Measurements from ENCODE around the gene SPOUT1.
"Not testable (repeated sequence)": the region's sequence is repeated elsewhere in the genome, so short reads cannot be mapped to it uniquely, and the experiment has no call there.

SPOUT1 gene

GRCh38 chr9:128860937-128861336, 31.3 kb upstream of the SPOUT1 start:
- TF ChIP-seq, protein P1, sequence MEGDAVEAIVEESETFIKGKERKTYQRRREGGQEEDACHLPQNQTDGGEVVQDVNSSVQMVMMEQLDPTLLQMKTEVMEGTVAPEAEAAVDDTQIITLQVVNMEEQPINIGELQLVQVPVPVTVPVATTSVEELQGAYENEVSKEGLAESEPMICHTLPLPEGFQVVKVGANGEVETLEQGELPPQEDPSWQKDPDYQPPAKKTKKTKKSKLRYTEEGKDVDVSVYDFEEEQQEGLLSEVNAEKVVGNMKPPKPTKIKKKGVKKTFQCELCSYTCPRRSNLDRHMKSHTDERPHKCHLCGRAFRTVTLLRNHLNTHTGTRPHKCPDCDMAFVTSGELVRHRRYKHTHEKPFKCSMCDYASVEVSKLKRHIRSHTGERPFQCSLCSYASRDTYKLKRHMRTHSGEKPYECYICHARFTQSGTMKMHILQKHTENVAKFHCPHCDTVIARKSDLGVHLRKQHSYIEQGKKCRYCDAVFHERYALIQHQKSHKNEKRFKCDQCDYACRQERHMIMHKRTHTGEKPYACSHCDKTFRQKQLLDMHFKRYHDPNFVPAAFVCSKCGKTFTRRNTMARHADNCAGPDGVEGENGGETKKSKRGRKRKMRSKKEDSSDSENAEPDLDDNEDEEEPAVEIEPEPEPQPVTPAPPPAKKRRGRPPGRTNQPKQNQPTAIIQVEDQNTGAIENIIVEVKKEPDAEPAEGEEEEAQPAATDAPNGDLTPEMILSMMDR (IDR thresholded peaks at IDR 0.05; ENCODE audit: extremely low read depth, insufficient read depth, missing control alignments) = no peak
- DNase-seq (ENCODE audit: low spot score) = no peak
- in situ Hi-C loops (cut with MboI; ENCODE audit: low pct_unique_long_range_greater_than_20kb, low sequenced_read_pairs, unreplicated experiment) = no loop called here

- DNase-seq (ENCODE audit: low spot score); in situ Hi-C loops (cut with MboI; ENCODE audit: low pct_unique_long_range_greater_than_20kb, low sequenced_read_pairs, unreplicated experiment): not testable (repeated sequence)
These were observed 28.9 kb upstream of the SPOUT1 start for GRCh38 chr9:128858476-128858875.

DNA sequence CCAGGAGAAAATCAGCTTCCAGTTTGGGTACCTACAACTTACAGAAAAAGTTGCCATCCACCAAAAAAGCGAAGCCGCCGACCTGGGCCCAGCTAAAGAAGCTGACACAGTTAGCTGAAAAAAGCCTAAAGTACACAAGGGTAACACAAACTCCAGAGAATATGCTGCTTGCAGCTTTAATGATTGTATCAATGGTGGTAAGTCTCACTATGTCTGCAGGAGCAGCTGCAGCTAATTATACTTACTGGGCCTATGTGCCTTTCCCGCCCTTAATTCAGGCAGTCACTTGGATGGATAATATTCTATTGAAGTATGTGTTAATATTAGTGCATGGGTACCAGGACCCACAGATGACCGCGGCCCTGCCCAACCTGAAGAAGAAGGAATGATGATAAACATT, 24.9 kb upstream of the SPOUT1 start:
- DNase-seq (ENCODE audit: low spot score); in situ Hi-C loops (cut with MboI; ENCODE audit: low pct_unique_long_range_greater_than_20kb, low sequenced_read_pairs, unreplicated experiment): not testable (repeated sequence)

- in situ Hi-C loops (cut with MboI; ENCODE audit: low pct_unique_long_range_greater_than_20kb, low sequenced_read_pairs, unreplicated experiment); DNase-seq (ENCODE audit: low spot score): not testable (repeated sequence)
These were observed 23.1 kb upstream of the SPOUT1 start for GRCh38 chr9:128852646-128853045.

- DNase-seq (ENCODE audit: low spot score); in situ Hi-C loops (cut with MboI; ENCODE audit: low pct_unique_long_range_greater_than_20kb, low sequenced_read_pairs, unreplicated experiment): not testable (repeated sequence)
- TF ChIP-seq, protein P1 (IDR thresholded peaks at IDR 0.05; ENCODE audit: extremely low read depth, insufficient read depth, missing control alignments) = peak; percentile 15
These were observed 22.4 kb upstream of the SPOUT1 start for GRCh38 chr9:128851779-128852600.

- DNase-seq (ENCODE audit: low spot score); in situ Hi-C loops (cut with MboI; ENCODE audit: low pct_unique_long_range_greater_than_20kb, low sequenced_read_pairs, unreplicated experiment): not testable (repeated sequence)
These were observed 21.4 kb upstream of the SPOUT1 start for GRCh38 chr9:128851024-128851423.

DNA sequence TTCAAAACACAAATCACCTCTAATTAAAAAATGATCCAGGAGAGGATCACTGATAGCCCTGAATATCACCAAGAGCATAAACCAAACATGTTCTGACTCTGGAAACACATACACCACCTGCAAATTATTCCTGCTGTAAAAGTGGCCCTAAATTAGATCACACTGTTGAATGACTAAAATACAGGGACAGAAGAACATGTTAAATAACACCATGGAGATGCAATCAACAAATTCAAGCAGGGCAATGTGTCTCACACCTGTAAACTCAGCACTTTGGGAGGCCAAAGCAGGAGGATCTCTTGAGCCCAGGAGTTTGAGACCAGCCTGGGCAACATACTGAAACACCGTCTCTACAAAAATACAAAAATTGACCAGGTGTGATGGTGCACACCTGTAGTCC, 18.2 kb upstream of the SPOUT1 start:
- in situ Hi-C loops (cut with MboI; ENCODE audit: low pct_unique_long_range_greater_than_20kb, low sequenced_read_pairs, unreplicated experiment) = no loop called here
- TF ChIP-seq, protein P1 (IDR thresholded peaks at IDR 0.05; ENCODE audit: extremely low read depth, insufficient read depth, missing control alignments) = no peak
- DNase-seq (ENCODE audit: low spot score) = no peak

- DNase-seq (ENCODE audit: low spot score) = no peak
- TF ChIP-seq, protein P1 (IDR thresholded peaks at IDR 0.05; ENCODE audit: extremely low read depth, insufficient read depth, missing control alignments) = no peak
- in situ Hi-C loops (cut with MboI; ENCODE audit: low pct_unique_long_range_greater_than_20kb, low sequenced_read_pairs, unreplicated experiment) = no loop called here
These were observed 17.1 kb upstream of the SPOUT1 start for GRCh38 chr9:128846680-128847030.
